ENCODE measurements around the gene SLC8A3.

DNA sequence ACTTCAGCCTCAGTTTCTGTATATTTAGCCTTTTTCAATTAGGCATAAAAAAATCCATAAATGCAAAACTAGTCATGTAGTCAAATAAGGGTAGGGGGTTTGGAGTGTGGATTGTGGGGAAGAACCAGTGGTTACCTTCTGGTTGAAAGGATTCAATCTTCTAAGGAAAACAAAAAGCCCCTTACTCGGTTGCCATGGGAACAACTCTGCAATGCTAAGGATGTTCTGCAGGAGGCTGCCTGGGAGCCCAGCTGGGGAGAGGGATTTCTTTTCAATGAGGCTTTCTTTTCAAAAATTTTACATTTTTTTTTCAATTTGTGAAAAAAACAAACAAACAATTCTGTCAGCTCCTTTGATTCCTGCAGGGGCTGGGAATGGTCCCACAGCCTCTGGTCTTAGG is 67.2 kb downstream of the SLC8A3 start:
- TF ChIP-seq YY1 (IDR thresholded peaks at IDR 0.05; ENCODE audit: insufficient read depth, insufficient read length) = no peak
- TF ChIP-seq ZNF274 (IDR thresholded peaks at IDR 0.05; ENCODE audit: low read depth, low read length) = no peak
